GM19395 (cell line): ENCODE measurements around the gene UBE2M.

Experiments used
- ATAC-seq: cut with Tn5 transposase; IDR thresholded peaks from one replicate; pipeline ENCODE4 v1.9.1; 2021; ENCODE audit warnings: mild to moderate bottlenecking, moderate library complexity; ENCODE audit not compliant: unreplicated experiment

Gene UBE2M

GRCh38 chr19:58571575-58571947, 13.2 kb upstream of the UBE2M start:
- ATAC-seq = no peak

- no peak for ATAC-seq
These were observed 12.6 kb upstream of the UBE2M start for GRCh38 chr19:58570770-58571574.

GRCh38 chr19:58569943-58570670, 11.7 kb upstream of the UBE2M start:
- ATAC-seq = no peak

GRCh38 chr19:58569191-58569942, 11.0 kb upstream of the UBE2M start:
- ATAC-seq = no peak

- ATAC-seq = no peak
These were observed 10.2 kb upstream of the UBE2M start for GRCh38 chr19:58568453-58569130.

- no peak for ATAC-seq
These were observed 8.6 kb upstream of the UBE2M start for GRCh38 chr19:58566989-58567388.

- no peak for ATAC-seq
These were observed 5.4 kb upstream of the UBE2M start for GRCh38 chr19:58563823-58564222.

GRCh38 chr19:58563034-58563573, 4.7 kb upstream of the UBE2M start:
- no peak for ATAC-seq

- ATAC-seq = no peak
These were observed 4.0 kb upstream of the UBE2M start for GRCh38 chr19:58562122-58563033.

- ATAC-seq = no peak
These were observed 3.1 kb upstream of the UBE2M start for GRCh38 chr19:58561373-58562121.

GRCh38 chr19:58560921-58561320, 2.5 kb upstream of the UBE2M start:
- ATAC-seq = no peak

GRCh38 chr19:58560007-58560887, 1.8 kb upstream of the UBE2M start:
- no peak for ATAC-seq

- peak; percentile 31 for ATAC-seq
These were observed 1.0 kb upstream of the UBE2M start for GRCh38 chr19:58559275-58560006.

- peak; percentile 52 for ATAC-seq
These were observed 338 bp upstream of the UBE2M start for GRCh38 chr19:58558623-58559274.

GRCh38 chr19:58557221-58558065, 968 bp downstream of the UBE2M start:
- no peak for ATAC-seq

GRCh38 chr19:58556622-58557220, 1.7 kb downstream of the UBE2M start:
- ATAC-seq = no peak
